ENCODE results near the gene CETP. TPM values are rescaled to one million over a fixed set of nuclear protein-coding genes. Genes with fewer than 3 reads are reported as not detected.

Gene CETP
- total and polyA plus RNA-seq, 2 of the 13 experiments (the other 11 are each of a cell fraction or from before 2014, with no cell fraction given): 0.31 to 9.8 TPM

- TF ChIP-seq AHDC1 (CRISPR knock-in tag; IDR thresholded peaks at IDR 0.05; ENCODE audit: borderline replicate concordance) (no peak), ZNF580 (CRISPR knock-in tag; IDR thresholded peaks at IDR 0.05; ENCODE audit: borderline replicate concordance, low read depth) (peak; percentile 47; the same call in 1 of the 2 replicates), HNRNPUL1 (IDR thresholded peaks at IDR 0.05; ENCODE audit: low read depth, low read length) (no peak), IRF9 (CRISPR knock-in tag; IDR thresholded peaks at IDR 0.05; ENCODE audit: borderline replicate concordance) (peak; percentile 74; the same call in 1 of the 2 replicates), TFE3 (CRISPR knock-in tag; IDR thresholded peaks at IDR 0.05) (0 out of 2 replicates have a peak, but pooled peaks have one; percentile 22), REL (CRISPR knock-in tag; conservative IDR thresholded peaks at IDR 0.05) (no peak), TEAD3 (CRISPR knock-in tag; optimal IDR thresholded peaks at IDR 0.05; ENCODE audit: borderline replicate concordance) (peak; percentile 94), EHMT2 (IDR thresholded peaks at IDR 0.05; ENCODE audit: borderline replicate concordance, low read depth, low read length) (no peak), TEF (CRISPR knock-in tag; IDR thresholded peaks at IDR 0.05) (no peak), ZBTB43 (CRISPR knock-in tag; conservative IDR thresholded peaks at IDR 0.05) (0 out of 2 replicates have a peak, but pooled peaks have one; percentile 55), ZNF143 (CRISPR knock-in tag; IDR thresholded peaks at IDR 0.05) (peak; percentile 61), ZNF512 (CRISPR knock-in tag; IDR thresholded peaks at IDR 0.05) (no peak), ZNF263 (CRISPR knock-in tag; IDR thresholded peaks at IDR 0.05) (peak; percentile 83), NR0B2 (CRISPR knock-in tag; IDR thresholded peaks at IDR 0.05) (0 out of 2 replicates have a peak, but pooled peaks have one; percentile 22)
These were observed 11.5 kb downstream of the CETP start (continued) for GRCh38 chr16:56973294-56973689.
